SK-N-MC (cell line): ENCODE results near the gene RELN.

Source experiments
- EZH2 ChIP-seq: fragments of 200-600 bp; sonication (generic); IDR thresholded peaks from one replicate; pipeline ENCODE4 v1.6.1; 2017; ENCODE audit warnings: antibody characterized with exemption
- POLR2AphosphoS5 ChIP-seq: IDR thresholded peaks from 2 replicates; pipeline ENCODE4 v1.6.1; 2012; ENCODE audit warnings: mild to moderate bottlenecking, low read depth, low read length, borderline replicate concordance

- TF ChIP-seq POLR2AphosphoS5: no peak
- no peak for TF ChIP-seq EZH2
Measured at GRCh38 chr7:103832438-103832837, 157.0 kb downstream of the RELN start.
